ENCODE results near the gene SDR9C7.
"Not testable (repeated sequence)": the region's sequence is repeated elsewhere in the genome, so short reads cannot be mapped to it uniquely, and the experiment has no call there.

SDR9C7 gene

GRCh38 chr12:56951582-56952339 is 17.6 kb upstream of the SDR9C7 start:
- no peak for FAIRE-seq

- no peak for FAIRE-seq
Observed at GRCh38 chr12:56948881-56949280, 14.7 kb upstream of the SDR9C7 start.

- FAIRE-seq: no peak
Observed at GRCh38 chr12:56948457-56948777, 14.2 kb upstream of the SDR9C7 start.

- no peak for FAIRE-seq
Observed at GRCh38 chr12:56947633-56948456, 13.6 kb upstream of the SDR9C7 start.

- FAIRE-seq: no peak
Observed at GRCh38 chr12:56943878-56944277, 9.7 kb upstream of the SDR9C7 start.

GRCh38 chr12:56943374-56943773 is 9.2 kb upstream of the SDR9C7 start:
- FAIRE-seq: not testable (repeated sequence)

- FAIRE-seq: no peak
Observed at GRCh38 chr12:56941299-56942017, 7.2 kb upstream of the SDR9C7 start.

- not testable (repeated sequence) for FAIRE-seq
Observed at GRCh38 chr12:56940942-56941298, 6.7 kb upstream of the SDR9C7 start.

GRCh38 chr12:56935752-56936151 is 1.5 kb upstream of the SDR9C7 start:
- FAIRE-seq: no peak

- no peak for FAIRE-seq
Observed at GRCh38 chr12:56935157-56935556, 949 bp upstream of the SDR9C7 start.

- FAIRE-seq: no peak
Observed at GRCh38 chr12:56932867-56933266, 1.3 kb downstream of the SDR9C7 start.

- FAIRE-seq: no peak
Observed at GRCh38 chr12:56932146-56932545, 2.1 kb downstream of the SDR9C7 start.

GRCh38 chr12:56931474-56931978 is 2.7 kb downstream of the SDR9C7 start:
- no peak for FAIRE-seq

- no peak for FAIRE-seq
Observed at GRCh38 chr12:56930241-56930640, 4.0 kb downstream of the SDR9C7 start.

- no peak for FAIRE-seq
Observed at GRCh38 chr12:56929780-56930179, 4.4 kb downstream of the SDR9C7 start.

GRCh38 chr12:56928262-56928661 is 5.9 kb downstream of the SDR9C7 start:
- no peak for FAIRE-seq

- FAIRE-seq: no peak
Observed at GRCh38 chr12:56927281-56927680, 6.9 kb downstream of the SDR9C7 start.

- FAIRE-seq: no peak
Observed at GRCh38 chr12:56922031-56922430, 12.2 kb downstream of the SDR9C7 start.

- no peak for FAIRE-seq
Observed at GRCh38 chr12:56921346-56921745, 12.9 kb downstream of the SDR9C7 start.

GRCh38 chr12:56918139-56918538 is 16.1 kb downstream of the SDR9C7 start:
- FAIRE-seq: not testable (repeated sequence)

- no peak for FAIRE-seq
Observed at GRCh38 chr12:56916996-56917333, 17.2 kb downstream of the SDR9C7 start.

GRCh38 chr12:56916296-56916995 is 17.8 kb downstream of the SDR9C7 start:
- FAIRE-seq: no peak

GRCh38 chr12:56914724-56915123 is 19.5 kb downstream of the SDR9C7 start:
- no peak for FAIRE-seq

Data from A204.1 (cell line).